SK-N-MC (cell line): ENCODE results near the gene WARS2.
"Not testable (repeated sequence)": the region's sequence is repeated elsewhere in the genome, so short reads cannot be mapped to it uniquely, and the experiment has no call there.

Experiments
- DNase-seq: peaks from one replicate; pipeline ENCODE4 v3.0.0-alpha.2; 2011; ENCODE audit warnings: low read depth, low spot score
- H3K27ac ChIP-seq: fragments of 200-600 bp; sonication (generic); 2 replicates; pipeline ENCODE4 v1.5.1; 2016; ENCODE audit warnings: mixed run types
- H3K36me3 ChIP-seq: fragments of 200-600 bp; sonication (generic); 2 replicates; pipeline ENCODE4 v1.6.1; 2017; ENCODE audit warnings: antibody characterized with exemption, low read length, mixed read lengths; ENCODE audit not compliant: insufficient read depth
- H3K4me3 ChIP-seq: fragments of 200-600 bp; sonication (generic); 2 replicates; pipeline ENCODE4 v1.5.1; 2016
- H3K9ac ChIP-seq: fragments of 200-600 bp; sonication (generic); 2 replicates; pipeline ENCODE4 v1.8.0; 2017; ENCODE audit warnings: mixed run types, mixed read lengths; ENCODE audit not compliant: insufficient read length
- H3K9me3 ChIP-seq: fragments of 200-600 bp; sonication (generic); 2 replicates; pipeline ENCODE4 v1.6.1; 2017; ENCODE audit warnings: low read depth, mild to moderate bottlenecking, antibody characterized with exemption, low read length, moderate library complexity, mixed read lengths
- EZH2 ChIP-seq: fragments of 200-600 bp; sonication (generic); IDR thresholded peaks from one replicate; pipeline ENCODE4 v1.6.1; 2017; ENCODE audit warnings: antibody characterized with exemption
- FOXP2 ChIP-seq: optimal IDR thresholded peaks from 2 replicates; pipeline ENCODE3; 2011; ENCODE audit warnings: mild to moderate bottlenecking, moderate library complexity; ENCODE audit not compliant: insufficient read depth; ENCODE audit errors: extremely low read length, control extremely low read depth
- POLR2AphosphoS5 ChIP-seq: IDR thresholded peaks from 2 replicates; pipeline ENCODE4 v1.6.1; 2012; ENCODE audit warnings: mild to moderate bottlenecking, low read depth, low read length, borderline replicate concordance

WARS2 gene

GRCh38 chr1:119125874-119126273 is 14.6 kb downstream of the WARS2 start:
- TF ChIP-seq FOXP2 (no peak), EZH2 (no peak), POLR2AphosphoS5 (no peak)
- Histone ChIP-seq H3K27ac (no peak overlapping the region), H3K9me3 (peaks cover 4% of the 10 kb centered on the region; the same call in 1 of the 2 replicates), H3K4me3 (no peak overlapping the region), H3K36me3 (no peaks in the 10 kb centered on the region; the same call in 1 of the 2 replicates), H3K9ac (no peak overlapping the region)
- no peak for DNase-seq

GRCh38 chr1:119124764-119125163 is 15.7 kb downstream of the WARS2 start:
- no peak for DNase-seq

GRCh38 chr1:119121872-119122271 is 18.6 kb downstream of the WARS2 start:
- not testable (repeated sequence) for H3K4me3 ChIP-seq, H3K36me3 ChIP-seq, DNase-seq, H3K9ac ChIP-seq, H3K27ac ChIP-seq, H3K9me3 ChIP-seq

More at GRCh38 chr1:119124764-119125163, 15.7 kb downstream of the WARS2 start:
- no peak overlapping the region for H3K4me3 ChIP-seq
- peaks cover 4% of the 10 kb centered on the region; the same call in 1 of the 2 replicates for H3K9me3 ChIP-seq
- H3K9ac ChIP-seq: no peak overlapping the region
- H3K36me3 ChIP-seq: no peaks in the 10 kb centered on the region
- H3K27ac ChIP-seq: no peak overlapping the region
- TF ChIP-seq EZH2 (no peak), FOXP2 (no peak), POLR2AphosphoS5 (no peak)

GRCh38 chr1:119116725-119117124 is 23.7 kb downstream of the WARS2 start:
- H3K27ac ChIP-seq: no peak overlapping the region
- DNase-seq: no peak
- H3K36me3 ChIP-seq: no peaks in the 10 kb centered on the region
- H3K4me3 ChIP-seq: 0 out of 2 replicates have a peak overlapping the region, but pooled peaks have one; percentile 6
- H3K9me3 ChIP-seq: peaks cover under 1% of the 10 kb centered on the region; the same call in 1 of the 2 replicates
- no peak for TF ChIP-seq POLR2AphosphoS5
- TF ChIP-seq EZH2: no peak
- H3K9ac ChIP-seq: no peak overlapping the region

GRCh38 chr1:119115736-119116135 is 24.7 kb downstream of the WARS2 start:
- TF ChIP-seq POLR2AphosphoS5 (no peak), FOXP2 (no peak), EZH2 (no peak)
- no peaks in the 10 kb centered on the region for H3K36me3 ChIP-seq
- H3K4me3 ChIP-seq: no peak overlapping the region
- no peak for DNase-seq
- no peaks in the 10 kb centered on the region for H3K9me3 ChIP-seq
- H3K27ac ChIP-seq: peak overlapping the region; percentile 5; the same call in 1 of the 2 replicates
- H3K9ac ChIP-seq: no peak overlapping the region

GRCh38 chr1:119115311-119115710 is 25.1 kb downstream of the WARS2 start:
- TF ChIP-seq EZH2 (no peak), FOXP2 (no peak), POLR2AphosphoS5 (no peak)
- no peak for DNase-seq
- H3K4me3 ChIP-seq: no peak overlapping the region

GRCh38 chr1:119114786-119115185 is 25.7 kb downstream of the WARS2 start:
- Histone ChIP-seq H3K36me3 (no peaks in the 10 kb centered on the region), H3K9me3 (no peaks in the 10 kb centered on the region), H3K9ac (no peak overlapping the region), H3K4me3 (no peak overlapping the region), H3K27ac (no peak overlapping the region)
- no peak for DNase-seq
- no peak for TF ChIP-seq POLR2AphosphoS5
- no peak for TF ChIP-seq FOXP2
- no peak for TF ChIP-seq EZH2

More at GRCh38 chr1:119115311-119115710, 25.1 kb downstream of the WARS2 start:
- Histone ChIP-seq H3K36me3 (no peaks in the 10 kb centered on the region), H3K9ac (no peak overlapping the region), H3K27ac (no peak overlapping the region; the same call in 1 of the 2 replicates), H3K9me3 (no peaks in the 10 kb centered on the region)

GRCh38 chr1:119112791-119113190 is 27.7 kb downstream of the WARS2 start:
- TF ChIP-seq EZH2 (no peak), POLR2AphosphoS5 (no peak), FOXP2 (no peak)
- H3K9ac ChIP-seq: no peak overlapping the region
- H3K36me3 ChIP-seq: no peaks in the 10 kb centered on the region
- no peak for DNase-seq
- no peaks in the 10 kb centered on the region for H3K9me3 ChIP-seq
- no peak overlapping the region for H3K4me3 ChIP-seq
- no peak overlapping the region for H3K27ac ChIP-seq

- TF ChIP-seq EZH2 (no peak), FOXP2 (no peak), POLR2AphosphoS5 (no peak)
- H3K27ac ChIP-seq: no peak overlapping the region
- H3K4me3 ChIP-seq: no peak overlapping the region
- DNase-seq: no peak
- no peaks in the 10 kb centered on the region for H3K36me3 ChIP-seq
- no peak overlapping the region for H3K9ac ChIP-seq
- no peaks in the 10 kb centered on the region for H3K9me3 ChIP-seq
Observed at GRCh38 chr1:119112244-119112643, 28.2 kb downstream of the WARS2 start.
